ENCODE measurements around the gene CRIM1.

CRIM1 gene

DNA sequence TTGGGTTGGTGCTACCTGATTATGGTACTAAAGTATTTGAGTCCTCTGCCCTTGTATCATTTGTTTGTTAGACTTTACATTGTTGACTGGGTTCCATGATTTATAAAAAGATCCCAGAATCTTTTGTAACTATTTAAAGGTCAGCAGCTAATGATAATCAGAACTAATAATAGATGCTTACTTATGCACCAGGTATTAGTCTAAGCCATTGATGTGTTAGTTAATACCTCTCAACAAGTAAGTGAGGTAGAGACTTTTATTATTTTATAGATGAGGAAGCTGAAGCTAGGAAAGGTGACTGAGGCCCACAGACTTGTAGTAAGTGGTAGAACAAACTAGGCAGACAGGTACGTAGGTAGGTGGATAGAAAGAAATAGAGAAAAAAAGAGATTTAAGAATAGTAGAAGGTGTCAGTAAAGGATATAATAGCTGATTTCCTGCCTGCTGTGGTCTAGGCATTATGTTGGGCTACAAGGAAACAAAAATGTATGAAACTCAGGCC lies 68.1 kb downstream of the CRIM1 start:
- CTCF ChIA-PET = no interaction called here
- Mint-ChIP-seq H3K36me3 (no peaks in the 10 kb centered on the region), H3K4me1 (no peaks in the 10 kb centered on the region), H3K4me3 (no peak overlapping the region), H3K27me3 (no peaks in the 10 kb centered on the region), H3K9me3 (no peaks in the 10 kb centered on the region), H3K27ac (no peak overlapping the region)
- DNase-seq = no peak

- Mint-ChIP-seq H3K4me3 (no peak overlapping the region), H3K27ac (no peak overlapping the region), H3K9me3 (no peaks in the 10 kb centered on the region), H3K4me1 (no peaks in the 10 kb centered on the region), H3K27me3 (no peaks in the 10 kb centered on the region), H3K36me3 (no peaks in the 10 kb centered on the region)
- DNase-seq = no peak
- CTCF ChIA-PET = no interaction called here
These were observed 70.2 kb downstream of the CRIM1 start for GRCh38 chr2:36425608-36426355.

GRCh38 chr2:36427790-36428243 lies 72.2 kb downstream of the CRIM1 start:
- no peak for DNase-seq
- H3K9me3 Mint-ChIP-seq = no peaks in the 10 kb centered on the region
- no peaks in the 10 kb centered on the region for H3K27me3 Mint-ChIP-seq
- H3K4me1 Mint-ChIP-seq = no peaks in the 10 kb centered on the region
- no peaks in the 10 kb centered on the region for H3K36me3 Mint-ChIP-seq
- no peak overlapping the region for H3K4me3 Mint-ChIP-seq
- no peak overlapping the region for H3K27ac Mint-ChIP-seq
- CTCF ChIA-PET = no interaction called here

DNA sequence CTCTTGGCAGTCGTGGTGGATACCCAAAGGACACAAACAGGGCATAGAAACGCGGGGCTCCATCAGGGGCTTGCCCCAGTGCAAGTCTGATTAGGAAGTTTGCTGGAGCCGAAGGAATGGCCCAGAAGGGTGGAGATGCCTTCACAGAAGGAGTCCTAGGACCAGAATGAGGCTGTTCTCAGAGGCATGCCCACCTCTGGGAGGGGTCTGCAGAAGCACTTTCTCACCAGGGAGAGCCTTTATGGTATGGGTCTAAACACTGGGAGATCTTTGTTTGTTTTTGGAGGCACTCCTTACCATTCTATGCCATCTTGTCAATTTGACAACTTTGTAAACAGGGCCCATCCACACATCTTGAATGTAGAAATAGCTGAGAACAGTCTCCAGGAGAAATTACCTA lies 75.0 kb downstream of the CRIM1 start:
- Mint-ChIP-seq H3K27ac (no peak overlapping the region), H3K36me3 (no peaks in the 10 kb centered on the region), H3K4me1 (no peaks in the 10 kb centered on the region), H3K27me3 (no peaks in the 10 kb centered on the region), H3K9me3 (no peaks in the 10 kb centered on the region), H3K4me3 (no peak overlapping the region)
- CTCF ChIA-PET = no interaction called here
- DNase-seq = no peak

- no peak for DNase-seq
- Mint-ChIP-seq H3K27me3 (no peaks in the 10 kb centered on the region), H3K9me3 (no peaks in the 10 kb centered on the region), H3K27ac (no peak overlapping the region), H3K4me3 (no peak overlapping the region), H3K36me3 (no peaks in the 10 kb centered on the region), H3K4me1 (no peaks in the 10 kb centered on the region)
- CTCF ChIA-PET = interaction anchor here (0.7 kb wide), 1 partner anchor 111 kb away, joined by 3 read pairs; no protein-coding TSS in a partner anchor
These were observed 76.9 kb downstream of the CRIM1 start for GRCh38 chr2:36432479-36432878.

- DNase-seq = no peak
- Mint-ChIP-seq H3K9me3 (no peaks in the 10 kb centered on the region), H3K4me3 (no peak overlapping the region), H3K4me1 (no peaks in the 10 kb centered on the region), H3K27me3 (no peaks in the 10 kb centered on the region), H3K27ac (no peak overlapping the region), H3K36me3 (no peaks in the 10 kb centered on the region)
- CTCF ChIA-PET = interaction anchor here (0.7 kb wide), 1 partner anchor 110 kb away, joined by 3 read pairs; no protein-coding TSS in a partner anchor
These were observed 78.0 kb downstream of the CRIM1 start for GRCh38 chr2:36433311-36434217.

- Mint-ChIP-seq H3K27me3 (no peaks in the 10 kb centered on the region), H3K4me3 (no peak overlapping the region), H3K36me3 (no peaks in the 10 kb centered on the region), H3K9me3 (no peaks in the 10 kb centered on the region), H3K27ac (no peak overlapping the region), H3K4me1 (peaks cover 13% of the 10 kb centered on the region)
- no peak for DNase-seq
- CTCF ChIA-PET = no interaction called here
These were observed 82.9 kb downstream of the CRIM1 start for GRCh38 chr2:36438449-36438977.

GRCh38 chr2:36439084-36439483 lies 83.5 kb downstream of the CRIM1 start:
- CTCF ChIA-PET = no interaction called here
- H3K27ac Mint-ChIP-seq = no peak overlapping the region

GRCh38 chr2:36441065-36441625 lies 85.6 kb downstream of the CRIM1 start:
- Mint-ChIP-seq H3K36me3 (no peaks in the 10 kb centered on the region), H3K27ac (no peak overlapping the region), H3K4me3 (no peak overlapping the region), H3K4me1 (peaks cover 13% of the 10 kb centered on the region), H3K9me3 (no peaks in the 10 kb centered on the region), H3K27me3 (no peaks in the 10 kb centered on the region)
- CTCF ChIA-PET = no interaction called here
- no peak for DNase-seq

More at GRCh38 chr2:36439084-36439483, 83.5 kb downstream of the CRIM1 start:
- H3K4me3 Mint-ChIP-seq = no peak overlapping the region
- H3K27me3 Mint-ChIP-seq = no peaks in the 10 kb centered on the region
- no peaks in the 10 kb centered on the region for H3K36me3 Mint-ChIP-seq
- no peaks in the 10 kb centered on the region for H3K9me3 Mint-ChIP-seq
- H3K4me1 Mint-ChIP-seq = peaks cover 13% of the 10 kb centered on the region
- no peak for DNase-seq

DNA sequence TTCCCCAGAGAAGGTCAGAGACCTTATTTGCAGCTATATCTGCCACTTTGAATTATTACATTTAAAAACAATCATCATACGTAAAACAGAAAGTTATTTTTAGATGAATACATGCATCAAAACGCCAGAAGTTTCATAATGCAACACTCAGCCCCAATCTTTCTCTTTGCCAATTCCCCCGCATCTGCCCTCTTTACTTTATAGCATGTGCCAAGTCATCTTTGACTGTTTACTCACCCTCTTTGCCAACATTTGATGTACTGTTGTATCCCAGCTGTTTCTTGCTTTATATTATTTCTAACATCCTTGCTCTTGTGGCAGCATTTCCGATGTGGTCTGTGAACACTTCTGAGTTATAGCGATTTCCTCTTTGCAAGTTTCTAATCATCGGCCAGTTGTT lies 86.2 kb downstream of the CRIM1 start:
- no peaks in the 10 kb centered on the region for H3K27me3 Mint-ChIP-seq
- no peaks in the 10 kb centered on the region for H3K36me3 Mint-ChIP-seq
- peaks cover 13% of the 10 kb centered on the region for H3K4me1 Mint-ChIP-seq
- no peak for DNase-seq
- CTCF ChIA-PET = no interaction called here
- no peaks in the 10 kb centered on the region for H3K9me3 Mint-ChIP-seq
- no peak overlapping the region for H3K4me3 Mint-ChIP-seq
- H3K27ac Mint-ChIP-seq = no peak overlapping the region

- Mint-ChIP-seq H3K27me3 (no peaks in the 10 kb centered on the region), H3K36me3 (no peaks in the 10 kb centered on the region), H3K27ac (no peak overlapping the region), H3K4me3 (no peak overlapping the region), H3K9me3 (no peaks in the 10 kb centered on the region), H3K4me1 (peaks cover 13% of the 10 kb centered on the region)
- CTCF ChIA-PET = no interaction called here
- no peak for DNase-seq
These were observed 88.8 kb downstream of the CRIM1 start for GRCh38 chr2:36444216-36444936.

DNA sequence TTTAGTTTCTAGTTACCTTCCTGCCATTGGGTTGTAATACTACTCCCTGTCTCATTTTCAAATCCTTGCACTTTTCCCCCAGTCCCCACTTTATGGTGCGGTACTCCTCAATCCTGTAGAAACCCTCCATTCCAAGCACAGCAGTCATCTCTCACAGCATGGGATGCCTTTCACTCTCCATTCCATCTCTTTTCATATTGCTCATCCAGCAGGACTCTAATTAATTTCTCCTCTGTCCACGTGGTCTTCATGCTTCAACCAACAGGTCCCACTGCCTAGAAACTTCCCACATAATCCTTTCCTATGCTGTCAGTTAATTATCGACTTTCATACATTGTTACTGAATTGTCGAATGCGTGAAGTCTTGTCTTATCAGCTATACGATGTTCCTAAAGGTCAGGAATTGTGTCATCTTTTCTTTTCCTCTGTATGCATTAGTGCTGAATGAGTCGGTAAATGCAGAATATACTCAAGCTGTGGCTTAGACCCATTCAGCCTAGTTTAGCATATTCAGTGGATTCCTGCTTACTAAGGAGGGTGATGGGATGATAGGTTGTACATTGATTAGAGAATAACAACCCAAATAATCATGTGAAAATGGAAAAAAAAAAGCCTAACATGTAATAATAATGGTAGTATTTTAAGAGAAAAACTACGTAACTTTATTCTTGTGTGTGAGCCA lies 89.7 kb downstream of the CRIM1 start:
- CTCF ChIA-PET = interaction anchor here (0.6 to 0.9 kb wide), 2 partner anchors 419 to 1017 kb away, joined by 3 to 4 read pairs; no protein-coding TSS in a partner anchor
- H3K36me3 Mint-ChIP-seq = no peaks in the 10 kb centered on the region

GRCh38 chr2:36446294-36446693 lies 90.7 kb downstream of the CRIM1 start:
- no peak overlapping the region for H3K4me3 Mint-ChIP-seq
- DNase-seq = no peak
- H3K4me1 Mint-ChIP-seq = peaks cover 13% of the 10 kb centered on the region
- no peaks in the 10 kb centered on the region for H3K27me3 Mint-ChIP-seq
- CTCF ChIA-PET = interaction anchor here (0.6 kb wide), 1 partner anchor 1018 kb away, joined by 4 read pairs; no protein-coding TSS in a partner anchor
- H3K9me3 Mint-ChIP-seq = no peaks in the 10 kb centered on the region
- no peaks in the 10 kb centered on the region for H3K36me3 Mint-ChIP-seq
- no peak overlapping the region for H3K27ac Mint-ChIP-seq

More for the DNA sequence above, 89.7 kb downstream of the CRIM1 start:
- Mint-ChIP-seq H3K4me1 (peaks cover 13% of the 10 kb centered on the region), H3K27me3 (no peaks in the 10 kb centered on the region), H3K9me3 (no peaks in the 10 kb centered on the region), H3K4me3 (no peak overlapping the region), H3K27ac (no peak overlapping the region)
- DNase-seq = no peak
